ENCODE results near the gene REXO1. TPM values are rescaled to one million over a fixed set of nuclear protein-coding genes. Genes with fewer than 3 reads are reported as not detected.
A peak's percentile ranks its signal among the peaks of the same experiment; 100 is the strongest.

REXO1 gene
- total and polyA plus RNA-seq, 9 of the 15 experiments (the other 6 are each of a cell fraction or from before 2014, with no cell fraction given), result 0.04 to 63.3 (median 15.8) TPM

- TF ChIP-seq ZNF609 (CRISPR knock-in tag; IDR thresholded peaks at IDR 0.05; ENCODE audit: borderline replicate concordance) (no peak), ZFP91 (CRISPR knock-in tag; IDR thresholded peaks at IDR 0.05) (no peak), HBP1 (CRISPR knock-in tag; IDR thresholded peaks at IDR 0.05) (peak; percentile 49; the same call in 1 of the 2 replicates), ZNF175 (CRISPR knock-in tag; IDR thresholded peaks at IDR 0.05; ENCODE audit: low read depth) (no peak; the same call in 1 of the 2 replicates), POLR2AphosphoS5 (IDR thresholded peaks at IDR 0.05; ENCODE audit: control insufficient read depth, insufficient read depth, low read depth, low read length) (peak; percentile 66), NFIC (IDR thresholded peaks at IDR 0.05) (0 out of 2 replicates have a peak, but pooled peaks have one; percentile 8)
These were observed at the start of gene REXO1 (continued) for GRCh38 chr19:1848399-1849131.

Measured in K562 (cell line).